GM18873 (cell line): ENCODE results near the gene PRDM1.

Experiments
- ATAC-seq: cut with Tn5 transposase; IDR thresholded peaks from one replicate; pipeline ENCODE4 v1.9.1; 2021; ENCODE audit warnings: mild to moderate bottlenecking, moderate library complexity, moderate number of reproducible peaks; ENCODE audit not compliant: unreplicated experiment, low FRiP score

Gene PRDM1

DNA sequence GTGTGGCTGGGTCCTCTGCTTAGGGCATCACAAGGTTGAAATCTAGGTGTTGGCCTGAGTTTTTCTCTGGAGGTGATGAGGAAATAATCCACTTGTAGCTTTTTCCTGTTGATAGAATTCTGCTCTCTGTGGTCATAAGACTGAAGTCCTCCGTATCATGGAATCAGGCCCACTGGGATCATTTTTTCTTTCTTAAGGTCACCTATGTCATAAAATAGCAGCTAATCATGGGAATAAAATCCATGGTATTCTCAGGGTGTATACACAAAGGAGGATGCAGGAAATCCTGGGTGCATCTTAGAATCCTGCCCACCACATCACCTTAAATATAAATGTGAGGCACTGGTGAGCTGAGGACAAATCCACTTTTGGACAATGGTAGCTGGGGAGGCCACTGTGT lies 72.7 kb downstream of the PRDM1 start:
- ATAC-seq, result no peak
